GM18505 (cell line): ENCODE results near the gene GRK6.

Source experiments
- ATAC-seq: cut with Tn5 transposase; IDR thresholded peaks from one replicate; pipeline ENCODE4 v1.9.1; 2021; ENCODE audit not compliant: unreplicated experiment
- POLR2A ChIP-seq: IDR thresholded peaks from 4 replicates; pipeline ENCODE4 v1.6.1; 2011; ENCODE audit warnings: borderline replicate concordance; ENCODE audit not compliant: insufficient read depth, insufficient read length; ENCODE audit errors: extremely low read depth

GRK6 gene

GRCh38 chr5:177425801-177426565 is 493 bp upstream of the GRK6 start:
- peak; percentile 96 for TF ChIP-seq POLR2A
- ATAC-seq = peak; percentile 68

GRCh38 chr5:177427211-177427822 is 841 bp downstream of the GRK6 start:
- ATAC-seq = no peak
- peak; percentile 3 for TF ChIP-seq POLR2A

GRCh38 chr5:177427919-177428573 is 1.6 kb downstream of the GRK6 start:
- TF ChIP-seq POLR2A = peak; percentile 42
- ATAC-seq = no peak

- no peak for ATAC-seq
Measured at GRCh38 chr5:177428574-177429217, 2.2 kb downstream of the GRK6 start.

GRCh38 chr5:177429248-177430040 is 3.0 kb downstream of the GRK6 start:
- TF ChIP-seq POLR2A = peak; percentile 38
- no peak for ATAC-seq

More at GRCh38 chr5:177428574-177429217, 2.2 kb downstream of the GRK6 start:
- TF ChIP-seq POLR2A = no peak

DNA sequence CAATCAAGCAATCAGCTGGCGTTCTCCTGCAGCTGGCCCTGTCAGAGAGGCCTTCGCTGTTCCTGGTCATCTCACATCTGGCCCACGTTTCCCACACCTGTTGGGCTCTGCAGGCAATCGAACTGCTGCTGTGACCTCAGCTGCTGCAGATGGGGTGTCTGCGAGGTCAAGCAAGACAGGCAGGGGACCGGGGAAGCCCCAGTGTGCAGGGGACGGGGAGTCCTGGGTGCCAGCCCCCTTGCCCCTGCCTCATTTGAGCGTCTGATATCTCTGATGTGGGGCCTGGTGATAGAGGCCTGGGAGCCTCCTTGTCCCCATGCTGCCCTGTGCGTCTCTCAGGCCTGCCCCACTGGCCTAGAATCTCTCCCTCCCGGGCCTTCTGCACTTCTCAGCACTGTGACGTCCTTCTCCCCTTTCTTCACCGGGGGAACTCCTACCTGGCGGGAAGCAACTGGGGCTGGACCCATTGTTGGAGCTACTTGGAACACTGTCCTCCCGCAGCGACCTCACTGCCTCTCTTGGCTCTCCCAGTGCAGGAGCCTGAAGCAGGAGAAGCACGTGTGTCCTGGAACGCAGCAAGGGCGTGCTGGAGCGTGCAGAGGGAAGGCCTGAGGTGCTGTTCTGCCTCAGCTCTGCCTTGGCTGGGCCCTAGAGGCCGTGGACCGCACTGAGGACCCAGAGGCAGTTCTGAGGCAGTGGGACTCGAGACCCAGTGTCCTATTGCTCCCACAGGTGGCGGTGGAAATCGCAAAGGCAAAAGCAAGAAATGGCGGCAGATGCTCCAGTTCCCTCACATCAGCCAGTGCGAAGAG is 3.9 kb downstream of the GRK6 start:
- TF ChIP-seq POLR2A = peak; percentile 18
- ATAC-seq = no peak

DNA sequence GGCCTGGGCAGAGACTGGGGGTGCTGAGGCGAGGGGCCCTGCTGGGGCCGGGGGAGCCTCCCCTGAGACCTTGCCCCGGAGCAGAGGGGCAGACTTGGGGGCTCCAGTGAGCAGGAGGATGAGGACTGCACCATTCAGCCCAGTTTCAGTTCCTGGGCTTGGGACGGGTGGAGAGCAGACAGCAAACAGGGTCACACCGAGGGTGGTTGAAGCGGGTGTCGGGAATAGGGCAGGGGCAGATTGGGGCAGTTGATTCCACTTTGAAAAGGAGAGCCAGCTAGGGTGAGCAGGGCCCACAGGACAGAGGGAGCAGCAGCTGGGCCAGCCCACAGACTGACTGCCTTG is 4.5 kb downstream of the GRK6 start:
- no peak for ATAC-seq
- TF ChIP-seq POLR2A = no peak

GRCh38 chr5:177431317-177432142 is 5.1 kb downstream of the GRK6 start:
- TF ChIP-seq POLR2A = peak; percentile 58

GRCh38 chr5:177432143-177432838 is 5.8 kb downstream of the GRK6 start:
- ATAC-seq = no peak
- no peak for TF ChIP-seq POLR2A

More at GRCh38 chr5:177431317-177432142, 5.1 kb downstream of the GRK6 start:
- ATAC-seq = peak; percentile 37

GRCh38 chr5:177432839-177433657 is 6.6 kb downstream of the GRK6 start:
- no peak for ATAC-seq
- TF ChIP-seq POLR2A = no peak
